ENCODE measurements around the gene ZIC2. TPM values are rescaled to one million over a fixed set of nuclear protein-coding genes. Genes with fewer than 3 reads are reported as not detected.

Gene ZIC2
- total RNA-seq, 1 experiment from 2014 or later = 44.4 TPM

GRCh38 chr13:99941086-99941485 is 40.5 kb upstream of the ZIC2 start:
- ChIA-PET CTCF (no interaction called here), POLR2A (no interaction called here)
- DNase-seq (ENCODE audit: low read depth, low spot score) = no peak

More at GRCh38 chr13:99941086-99941485, 40.5 kb upstream of the ZIC2 start:
- H3K4me3 ChIP-seq (replicated peaks in 1 of 2; ENCODE audit: low read depth in 1 of 2, low read length in 2 of 2) = no peak overlapping the region
- ATAC-seq = no peak
- no peaks in the 10 kb centered on the region for H3K27me3 ChIP-seq (ENCODE audit: insufficient read depth, low read length)
- no peaks in the 10 kb centered on the region for H3K9me3 ChIP-seq (ENCODE audit: control insufficient read depth in 1 of 2, insufficient read depth in 1 of 2, low read depth in 1 of 2, low read length in 2 of 2)
- no peaks in the 10 kb centered on the region for H3K79me2 ChIP-seq (ENCODE audit: insufficient read depth, low read length)
- intact Hi-C loops (cut with micrococcal nuclease) = no loop called here
- H2AFZ ChIP-seq (ENCODE audit: low read depth, low read length, poor library complexity, severe bottlenecking) = no peak overlapping the region
- RAD21 ChIA-PET (ENCODE audit: low non-redundant PET in 1 of 2, low total read pairs in 2 of 2, uncharacterized antibody in 2 of 2, unreplicated experiment in 2 of 2) = no interaction called here
- no peak overlapping the region for H3K4me2 ChIP-seq (ENCODE audit: low read length)
- BruUV-seq (replicated peaks) = no TSS peak
- H3K27ac ChIP-seq (ENCODE audit: low read depth, low read length) = no peak overlapping the region
- no peaks in the 10 kb centered on the region for H4K20me1 ChIP-seq (ENCODE audit: insufficient read depth)
- no peak for TF ChIP-seq EZH2phosphoT487 (IDR thresholded peaks at IDR 0.05; ENCODE audit: borderline replicate concordance)
- no peak for TF ChIP-seq ZBTB33 (IDR thresholded peaks at IDR 0.05; ENCODE audit: extremely low read depth, insufficient replicate concordance, low read length)
- TF ChIP-seq EGR1 (IDR thresholded peaks at IDR 0.05; ENCODE audit: low read depth) = no peak
- TF ChIP-seq ATF3 (IDR thresholded peaks at IDR 0.05) = no peak
- no peak for TF ChIP-seq SIN3A (IDR thresholded peaks at IDR 0.05; ENCODE audit: low read depth)
- TF ChIP-seq SRF (IDR thresholded peaks at IDR 0.05; ENCODE audit: low read depth) = no peak
- TF ChIP-seq ELF1 (IDR thresholded peaks at IDR 0.05; ENCODE audit: borderline replicate concordance, low read depth) = no peak
- TF ChIP-seq CTCF (IDR thresholded peaks at IDR 0.05 in 2 of 3, conservative IDR thresholded peaks at IDR 0.05 in 1 of 3; ENCODE audit: borderline replicate concordance in 1 of 3, insufficient read depth in 1 of 3, low read depth in 2 of 3, low read length in 2 of 3) = no peak
- TF ChIP-seq REST (IDR thresholded peaks at IDR 0.05; ENCODE audit: low read depth) = no peak
- no peak for TF ChIP-seq CBX3 (IDR thresholded peaks at IDR 0.05; ENCODE audit: low read depth)
- no peak for TF ChIP-seq MAX (IDR thresholded peaks at IDR 0.05)
- no peak for TF ChIP-seq YY1 (IDR thresholded peaks at IDR 0.05; ENCODE audit: extremely low read depth, insufficient replicate concordance, low read depth, low read length)
- no peaks in the 10 kb centered on the region for H3K36me3 ChIP-seq (ENCODE audit: control insufficient read depth in 1 of 2, insufficient read depth in 2 of 2, low read length in 2 of 2)
- no peaks in the 10 kb centered on the region for H3K4me1 ChIP-seq (ENCODE audit: control insufficient read depth in 1 of 2, insufficient read depth in 2 of 2, low read length in 2 of 2)
- H3K9ac ChIP-seq (ENCODE audit: low read length) = no peak overlapping the region
- no peaks in the 10 kb centered on the region for H3K9me2 ChIP-seq (ENCODE audit: insufficient read depth)

Measured in HCT116 (cell line).